GM12874 (cell line): ENCODE data around the gene LRRC9.

ENCODE experiments used
- TF ChIP-seq, protein P1 (sequence below): IDR thresholded peaks from 2 replicates; pipeline ENCODE4 v1.5.1; 2011; ENCODE audit warnings: low read depth, mild to moderate bottlenecking, control low read depth, low read length, moderate library complexity; ENCODE audit not compliant: insufficient read depth

The LRRC9 gene

GRCh38 chr14:59900556-59900955, 19.4 kb upstream of the LRRC9 start:
- TF ChIP-seq, protein P1, sequence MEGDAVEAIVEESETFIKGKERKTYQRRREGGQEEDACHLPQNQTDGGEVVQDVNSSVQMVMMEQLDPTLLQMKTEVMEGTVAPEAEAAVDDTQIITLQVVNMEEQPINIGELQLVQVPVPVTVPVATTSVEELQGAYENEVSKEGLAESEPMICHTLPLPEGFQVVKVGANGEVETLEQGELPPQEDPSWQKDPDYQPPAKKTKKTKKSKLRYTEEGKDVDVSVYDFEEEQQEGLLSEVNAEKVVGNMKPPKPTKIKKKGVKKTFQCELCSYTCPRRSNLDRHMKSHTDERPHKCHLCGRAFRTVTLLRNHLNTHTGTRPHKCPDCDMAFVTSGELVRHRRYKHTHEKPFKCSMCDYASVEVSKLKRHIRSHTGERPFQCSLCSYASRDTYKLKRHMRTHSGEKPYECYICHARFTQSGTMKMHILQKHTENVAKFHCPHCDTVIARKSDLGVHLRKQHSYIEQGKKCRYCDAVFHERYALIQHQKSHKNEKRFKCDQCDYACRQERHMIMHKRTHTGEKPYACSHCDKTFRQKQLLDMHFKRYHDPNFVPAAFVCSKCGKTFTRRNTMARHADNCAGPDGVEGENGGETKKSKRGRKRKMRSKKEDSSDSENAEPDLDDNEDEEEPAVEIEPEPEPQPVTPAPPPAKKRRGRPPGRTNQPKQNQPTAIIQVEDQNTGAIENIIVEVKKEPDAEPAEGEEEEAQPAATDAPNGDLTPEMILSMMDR: no peak

DNA sequence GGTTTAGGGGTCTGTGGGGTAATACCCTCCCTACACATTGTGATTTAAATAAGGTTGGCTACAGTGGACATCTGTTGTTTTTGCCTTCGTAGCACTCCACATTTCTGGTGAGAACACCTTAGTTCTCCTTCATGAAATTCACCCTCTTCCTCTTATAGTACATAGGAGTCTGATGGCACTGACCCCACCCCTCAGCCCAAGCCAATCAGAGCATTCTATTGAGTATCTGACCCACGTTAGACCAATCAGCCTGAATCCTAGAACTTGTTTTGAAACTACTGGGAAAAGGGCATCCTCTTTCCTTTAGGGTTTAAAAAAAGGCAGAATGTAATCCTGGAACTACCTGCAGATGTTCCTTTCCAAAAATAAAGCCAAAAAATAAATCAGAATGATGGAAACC, 15.8 kb upstream of the LRRC9 start:
- TF ChIP-seq, protein P1: no peak

DNA sequence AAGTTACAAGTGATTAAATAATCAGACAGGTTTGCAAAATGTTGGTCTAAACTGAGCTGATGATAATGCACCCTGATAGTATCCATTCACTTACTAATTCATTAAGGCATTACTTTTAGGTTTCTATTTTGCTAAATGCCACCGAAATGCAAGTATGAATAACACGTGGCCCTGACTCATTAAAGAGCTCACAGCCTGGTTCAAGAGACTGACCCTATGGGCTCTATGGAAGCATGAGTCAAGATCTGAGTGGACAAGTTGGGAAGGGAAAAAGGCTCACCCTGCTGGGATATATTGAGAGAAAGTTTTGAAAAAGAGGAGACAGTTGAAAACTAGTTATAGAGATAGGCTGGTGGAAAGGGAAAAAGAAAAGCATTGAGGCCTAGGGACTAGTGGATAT, 14.8 kb upstream of the LRRC9 start:
- TF ChIP-seq, protein P1: no peak

- TF ChIP-seq, protein P1: no peak
These were observed 7.5 kb upstream of the LRRC9 start for GRCh38 chr14:59912443-59912842.

DNA sequence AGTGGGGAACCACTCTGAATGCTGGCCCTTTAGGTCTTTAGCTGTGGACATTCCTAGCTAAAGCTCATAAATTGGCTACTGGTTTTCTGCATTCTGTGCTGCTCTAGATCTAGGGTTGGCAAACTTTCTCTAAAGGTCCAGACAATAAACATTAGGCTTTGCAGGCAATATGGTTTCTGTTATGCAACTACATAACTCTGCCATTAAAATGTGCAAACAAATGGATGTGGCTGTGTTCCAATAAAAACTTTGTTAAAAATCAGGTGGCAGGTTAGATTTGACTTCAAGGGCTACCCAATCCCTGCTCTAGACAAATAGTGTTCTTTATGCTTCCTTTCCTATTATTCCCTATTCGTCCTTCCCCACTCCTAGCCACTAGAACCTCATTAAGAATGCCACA, 6.8 kb upstream of the LRRC9 start:
- TF ChIP-seq, protein P1: no peak

- TF ChIP-seq, protein P1: 0 out of 2 replicates have a peak, but pooled peaks have one; percentile 3
These were observed 947 bp upstream of the LRRC9 start for GRCh38 chr14:59918824-59919569.

GRCh38 chr14:59920378-59920683, 387 bp downstream of the LRRC9 start:
- TF ChIP-seq, protein P1: no peak
